BE2C (cell line): ENCODE results near the gene TPD52L1.

Experiments used
- DNase-seq: peaks from one replicate; pipeline ENCODE4 v3.0.0-alpha.2; 2020
- H3K27me3 ChIP-seq: fragments of 250-450 bp; sonication (Bioruptor Pico); 2 replicates; pipeline ENCODE4 v1.5.1; 2020; ENCODE audit warnings: mild to moderate bottlenecking
- H3K36me3 ChIP-seq: fragments of 250-450 bp; sonication (Bioruptor Pico); 2 replicates; pipeline ENCODE4 v1.5.1; 2020; ENCODE audit warnings: mild to moderate bottlenecking
- H3K4me1 ChIP-seq: fragments of 250-450 bp; sonication (Bioruptor Pico); 2 replicates; pipeline ENCODE4 v1.5.1; 2020
- H3K4me3 ChIP-seq: 2 replicates; pipeline ENCODE4 v1.5.1; 2011; ENCODE audit warnings: low read depth, low read length
- H3K9me3 ChIP-seq: fragments of 250-450 bp; sonication (Bioruptor Pico); 2 replicates; pipeline ENCODE4 v1.5.1; 2020
- CTCF ChIP-seq: IDR thresholded peaks from 2 replicates; pipeline ENCODE4 v1.5.1; 2012; ENCODE audit warnings: mild to moderate bottlenecking, low read depth, low read length

Gene TPD52L1

GRCh38 chr6:125200941-125201340, 47.4 kb downstream of the TPD52L1 start:
- Histone ChIP-seq H3K27me3 (no peaks in the 10 kb centered on the region), H3K9me3 (no peaks in the 10 kb centered on the region), H3K4me1 (peaks cover 15% of the 10 kb centered on the region), H3K4me3 (no peak overlapping the region), H3K36me3 (no peaks in the 10 kb centered on the region)
- TF ChIP-seq CTCF, result no peak
- DNase-seq, result no peak

GRCh38 chr6:125201961-125202729, 48.6 kb downstream of the TPD52L1 start:
- H3K4me1 ChIP-seq, result peaks cover 15% of the 10 kb centered on the region
- TF ChIP-seq CTCF, result no peak
- no peaks in the 10 kb centered on the region for H3K27me3 ChIP-seq
- no peaks in the 10 kb centered on the region for H3K36me3 ChIP-seq
- no peaks in the 10 kb centered on the region for H3K9me3 ChIP-seq
- peak; percentile 39 for DNase-seq
- no peak overlapping the region for H3K4me3 ChIP-seq

- Histone ChIP-seq H3K4me1 (peaks cover 6% of the 10 kb centered on the region; the same call in 1 of the 2 replicates), H3K27me3 (no peaks in the 10 kb centered on the region), H3K9me3 (no peaks in the 10 kb centered on the region), H3K36me3 (no peaks in the 10 kb centered on the region), H3K4me3 (no peak overlapping the region)
- no peak for DNase-seq
- TF ChIP-seq CTCF, result no peak
Measured at GRCh38 chr6:125203395-125203794, 49.8 kb downstream of the TPD52L1 start.

- DNase-seq, result no peak
- Histone ChIP-seq H3K9me3 (no peaks in the 10 kb centered on the region), H3K27me3 (no peaks in the 10 kb centered on the region), H3K4me3 (no peak overlapping the region), H3K36me3 (no peaks in the 10 kb centered on the region), H3K4me1 (peaks cover 6% of the 10 kb centered on the region; the same call in 1 of the 2 replicates)
- TF ChIP-seq CTCF, result no peak
Measured at GRCh38 chr6:125205931-125206330, 52.4 kb downstream of the TPD52L1 start.

GRCh38 chr6:125206389-125206788, 52.8 kb downstream of the TPD52L1 start:
- no peak for TF ChIP-seq CTCF
- no peak overlapping the region for H3K4me3 ChIP-seq
- H3K27me3 ChIP-seq, result no peaks in the 10 kb centered on the region
- DNase-seq, result no peak
- no peaks in the 10 kb centered on the region for H3K9me3 ChIP-seq
- H3K36me3 ChIP-seq, result no peaks in the 10 kb centered on the region
- peaks cover 6% of the 10 kb centered on the region; the same call in 1 of the 2 replicates for H3K4me1 ChIP-seq

GRCh38 chr6:125207956-125208355, 54.4 kb downstream of the TPD52L1 start:
- Histone ChIP-seq H3K4me1 (no peaks in the 10 kb centered on the region), H3K9me3 (no peaks in the 10 kb centered on the region), H3K4me3 (no peak overlapping the region), H3K27me3 (no peaks in the 10 kb centered on the region), H3K36me3 (no peaks in the 10 kb centered on the region)
- no peak for TF ChIP-seq CTCF
- DNase-seq, result no peak
